ENCODE results near the gene UBE2C.
A peak's percentile ranks its signal among the peaks of the same experiment; 100 is the strongest.
"Not testable (repeated sequence)": the region's sequence is repeated elsewhere in the genome, so short reads cannot be mapped to it uniquely, and the experiment has no call there.

Gene UBE2C

GRCh38 chr20:45798935-45799642 is 13.4 kb upstream of the UBE2C start:
- peak; percentile 53 to 70 for DNase-seq

DNA sequence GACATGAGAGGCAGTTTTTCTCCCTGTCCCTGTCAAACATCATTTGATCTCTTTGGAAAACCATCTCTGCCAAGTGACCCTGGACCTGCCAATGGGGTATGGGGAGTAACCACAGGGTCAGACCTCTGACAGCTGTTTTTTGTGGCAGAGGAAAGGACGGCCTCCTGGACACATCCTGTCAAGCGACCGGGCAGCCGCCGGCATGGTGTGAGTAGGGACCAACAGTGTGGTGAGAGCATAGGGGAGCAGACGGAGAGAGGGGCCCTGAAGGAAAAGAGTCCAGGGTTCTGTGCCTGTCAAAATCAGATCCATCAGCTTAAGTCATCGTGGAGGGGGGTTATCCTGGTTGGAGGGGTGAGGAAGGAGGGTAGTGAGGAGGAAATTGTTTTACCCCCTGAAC is 10.6 kb upstream of the UBE2C start:
- DNase-seq, result no peak

DNA sequence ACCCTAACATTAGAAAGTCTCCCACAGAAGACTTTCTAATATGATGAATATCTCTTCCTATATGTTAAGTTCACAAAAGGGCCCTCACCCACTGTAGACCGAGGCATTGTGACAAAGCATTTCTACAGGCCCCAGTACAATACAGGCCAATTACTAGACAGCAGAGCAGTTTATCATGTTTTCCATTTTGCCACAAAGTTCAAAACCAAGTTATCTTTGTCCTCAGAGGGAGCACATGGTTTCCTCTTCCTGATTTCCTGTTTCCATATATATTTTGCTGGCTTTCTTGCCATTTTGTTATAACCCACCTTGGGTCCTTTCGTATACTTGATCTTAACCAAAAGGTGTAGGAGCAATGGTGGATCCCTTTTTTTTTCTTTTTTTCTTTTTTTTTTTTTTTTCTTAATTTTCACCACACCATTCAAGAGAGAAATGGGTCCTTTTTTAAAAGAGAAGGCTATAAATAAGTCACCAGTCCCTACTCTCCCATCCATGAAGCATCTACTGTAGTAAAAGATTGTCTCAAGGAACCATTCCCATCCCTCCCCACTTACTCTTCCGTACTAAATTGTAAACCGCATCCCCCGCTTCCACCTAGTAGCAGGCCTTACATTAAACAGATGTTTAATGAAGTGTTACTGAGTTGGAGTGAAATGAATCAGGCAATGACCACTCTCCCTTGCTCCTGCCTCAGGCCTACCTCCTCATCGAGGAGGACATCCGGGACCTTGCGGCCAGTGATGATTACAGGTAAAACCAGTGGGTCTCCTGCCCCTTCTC is 2.1 kb upstream of the UBE2C start:
- DNase-seq, result no peak

DNA sequence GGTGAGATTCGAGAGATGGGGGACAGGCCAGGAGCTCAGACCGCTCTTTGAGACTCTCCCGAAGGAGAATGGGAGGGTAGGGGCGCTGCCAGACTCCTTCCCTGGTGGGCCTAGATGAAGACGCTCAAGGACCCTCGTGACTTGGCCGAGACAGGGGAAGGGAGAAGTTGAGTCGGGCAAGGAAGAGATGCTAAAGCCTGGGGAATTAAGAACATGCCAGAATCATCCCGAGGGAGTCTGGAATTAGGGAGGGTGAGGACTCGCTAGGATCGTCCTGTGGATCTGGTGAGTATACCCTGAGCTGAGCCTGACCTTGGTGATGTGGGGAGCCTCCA is 529 bp downstream of the UBE2C start:
- DNase-seq, result no peak

GRCh38 chr20:45813489-45813888 is 1.0 kb downstream of the UBE2C start:
- DNase-seq, result no peak

- DNase-seq, result no peak
Measured at GRCh38 chr20:45814314-45814713, 1.9 kb downstream of the UBE2C start.

- DNase-seq, result no peak
Measured at GRCh38 chr20:45816951-45817350, 4.5 kb downstream of the UBE2C start.

GRCh38 chr20:45817376-45818194 is 5.1 kb downstream of the UBE2C start:
- DNase-seq, result no peak

- no peak for DNase-seq
Measured at GRCh38 chr20:45818239-45818638, 5.8 kb downstream of the UBE2C start.

- DNase-seq, result no peak
Measured at GRCh38 chr20:45819466-45819865, 7.0 kb downstream of the UBE2C start.

DNA sequence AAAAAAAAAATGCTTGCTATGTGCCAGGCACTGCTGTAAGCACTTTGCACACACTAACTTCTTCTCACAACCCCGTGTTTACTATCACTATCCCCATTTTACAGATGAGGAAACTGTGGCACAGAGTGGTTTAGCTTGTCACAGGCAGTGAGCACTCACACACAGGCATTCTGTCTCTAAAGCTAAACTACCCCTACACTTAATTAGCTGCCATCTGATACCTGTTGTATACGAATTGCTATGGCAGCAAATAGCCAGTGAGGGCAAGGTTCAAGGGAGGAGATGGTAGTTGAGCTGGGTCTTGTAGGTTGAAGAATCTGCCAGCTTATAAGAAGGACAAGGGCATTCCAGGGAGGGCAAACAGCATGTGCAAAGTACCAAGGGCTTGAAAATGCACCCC is 9.5 kb downstream of the UBE2C start:
- DNase-seq, result no peak

DNA sequence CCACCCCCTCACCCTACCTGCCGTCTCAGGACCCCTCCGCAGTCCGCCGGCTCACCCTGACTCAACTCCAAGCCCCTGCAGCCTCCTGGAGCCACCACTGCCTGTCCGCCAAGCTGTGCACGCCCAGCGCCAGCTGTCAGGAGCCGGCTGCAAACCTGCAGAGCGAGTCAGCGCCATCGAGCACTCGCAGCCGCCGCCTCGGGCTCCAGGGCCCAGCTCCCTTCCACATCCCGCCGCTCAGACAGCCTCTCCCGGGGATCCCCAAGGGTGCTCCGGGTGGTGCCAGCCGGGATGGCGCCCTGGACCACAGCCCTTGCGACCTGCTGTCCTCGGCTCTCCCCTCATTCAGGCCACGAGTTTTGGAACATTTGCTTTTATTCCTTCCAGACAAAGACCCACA is 10.4 kb downstream of the UBE2C start:
- no peak for DNase-seq

DNA sequence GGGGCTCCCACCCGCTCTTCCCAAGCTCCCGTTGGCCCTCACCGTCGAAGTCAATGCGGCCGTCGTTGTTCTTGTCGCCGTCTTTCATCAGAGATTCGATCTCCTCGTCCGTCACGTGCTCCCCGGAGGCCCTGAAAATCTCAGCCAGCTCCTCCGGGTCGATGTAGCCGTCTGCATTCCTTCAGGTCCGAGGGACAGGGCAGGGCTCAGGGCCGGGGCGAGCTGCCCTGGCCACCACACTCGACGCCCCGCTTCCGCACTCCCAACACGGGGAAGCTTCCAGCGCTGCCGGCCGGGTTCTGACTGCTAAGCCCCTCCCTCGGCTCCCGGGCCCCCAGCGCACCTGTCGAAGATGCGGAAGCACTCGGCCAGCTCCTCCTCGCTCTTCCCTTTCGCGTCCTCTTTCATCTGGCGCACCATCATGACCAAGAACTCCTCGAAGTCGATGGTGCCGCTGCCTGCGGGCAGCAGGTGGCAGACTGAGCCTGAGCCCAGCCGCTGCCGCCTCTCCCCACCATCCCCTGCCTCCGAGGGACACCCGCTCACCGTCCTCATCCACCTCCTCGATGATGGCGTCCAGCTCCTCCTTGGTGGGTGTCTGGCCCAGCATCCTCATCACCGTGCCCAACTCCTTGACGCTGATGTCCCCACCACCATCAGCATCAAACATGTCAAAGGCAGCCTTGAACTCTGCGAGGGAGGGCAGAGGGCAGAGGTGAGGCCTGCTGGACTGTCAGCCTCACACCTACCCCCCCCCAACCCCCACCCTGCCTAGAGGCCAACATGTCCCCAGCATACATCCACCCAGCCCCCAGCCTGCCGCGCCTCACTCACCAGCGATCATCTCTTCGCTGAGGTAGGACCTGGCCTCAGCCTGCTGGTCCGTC is 11.7 kb downstream of the UBE2C start:
- peak; percentile 46 to 52 for DNase-seq

- DNase-seq, result no peak
Measured at GRCh38 chr20:45826381-45827019, 14.1 kb downstream of the UBE2C start.

DNA sequence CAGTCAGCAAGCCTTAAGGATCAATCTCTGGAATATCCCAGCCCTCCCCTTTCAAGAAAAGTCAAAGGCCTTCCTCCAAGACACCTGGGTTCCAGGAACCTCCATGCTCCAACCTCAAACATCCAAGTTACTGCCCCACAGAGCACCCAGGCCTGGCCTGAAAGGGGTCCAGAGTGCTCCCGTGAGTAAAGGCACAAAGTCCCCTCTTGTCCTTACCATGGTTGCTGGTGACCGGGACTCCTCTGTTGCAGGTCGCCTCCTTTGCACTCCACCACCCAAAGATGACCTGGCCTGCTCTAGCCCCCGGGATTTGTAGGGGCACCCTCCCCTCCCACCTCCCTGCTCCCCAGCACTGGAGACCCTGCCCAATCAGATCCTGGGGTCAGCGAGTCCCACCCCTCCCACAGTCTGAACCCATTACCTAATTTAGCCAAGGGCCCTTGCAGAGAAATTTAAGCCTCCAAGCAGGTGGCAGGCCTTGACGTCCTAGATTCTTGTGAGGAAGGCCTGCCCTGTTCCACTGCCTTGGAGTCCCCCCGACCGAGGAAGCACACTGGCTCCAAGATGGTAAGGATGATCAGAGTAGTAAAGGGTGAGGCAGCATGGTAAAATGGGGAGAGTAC is 14.7 kb downstream of the UBE2C start, which contains the start of gene TNNC2:
Gene TNNC2 (minus strand): TSS at position 283 of the 623 bp plus-strand sequence. CDS start 64 bp downstream, at position 219.
- no peak for DNase-seq

DNA sequence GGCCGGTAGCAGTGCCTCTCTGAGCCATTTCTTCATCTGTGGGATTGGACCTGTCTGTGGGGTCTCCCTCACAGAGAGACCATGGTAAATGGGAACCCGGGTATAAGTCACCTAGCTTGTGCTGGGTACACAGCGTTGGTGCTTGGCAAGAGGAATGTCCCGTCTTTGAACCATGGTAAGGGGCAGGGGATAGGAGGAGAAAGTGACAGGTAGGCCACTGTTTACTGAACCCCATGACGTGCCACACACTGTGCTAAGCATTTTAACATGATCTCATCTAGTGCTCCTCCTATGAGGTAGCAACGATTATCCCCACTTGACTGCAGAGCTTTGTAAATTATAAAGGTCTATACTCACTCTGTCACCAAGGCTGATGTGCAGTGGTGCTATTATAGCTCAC is 15.3 kb downstream of the UBE2C start:
- DNase-seq, result no peak

GRCh38 chr20:45828589-45828988 is 16.1 kb downstream of the UBE2C start:
- DNase-seq, result no peak

GRCh38 chr20:45829673-45830106 is 17.2 kb downstream of the UBE2C start:
- not testable (repeated sequence) for DNase-seq

DNA sequence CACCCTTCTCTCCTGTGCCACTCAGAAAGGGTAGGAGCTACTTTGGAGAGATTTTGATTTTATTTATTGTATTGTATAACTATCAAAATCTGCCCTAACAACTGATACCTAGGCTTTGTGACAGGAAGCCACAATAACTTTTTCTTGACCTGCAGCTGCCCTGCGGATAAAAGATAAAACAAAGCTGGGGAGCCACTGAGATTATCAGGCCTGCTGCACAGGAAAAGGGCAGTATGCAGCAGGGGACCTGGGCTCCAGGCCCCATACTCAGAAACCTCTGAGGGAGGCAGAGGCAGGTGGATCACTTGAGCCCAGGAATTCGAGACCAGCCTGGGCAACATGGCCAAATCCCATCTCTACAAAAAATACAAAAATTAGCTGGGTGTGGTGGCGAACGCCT is 20.2 kb downstream of the UBE2C start:
- no peak for DNase-seq

DNA sequence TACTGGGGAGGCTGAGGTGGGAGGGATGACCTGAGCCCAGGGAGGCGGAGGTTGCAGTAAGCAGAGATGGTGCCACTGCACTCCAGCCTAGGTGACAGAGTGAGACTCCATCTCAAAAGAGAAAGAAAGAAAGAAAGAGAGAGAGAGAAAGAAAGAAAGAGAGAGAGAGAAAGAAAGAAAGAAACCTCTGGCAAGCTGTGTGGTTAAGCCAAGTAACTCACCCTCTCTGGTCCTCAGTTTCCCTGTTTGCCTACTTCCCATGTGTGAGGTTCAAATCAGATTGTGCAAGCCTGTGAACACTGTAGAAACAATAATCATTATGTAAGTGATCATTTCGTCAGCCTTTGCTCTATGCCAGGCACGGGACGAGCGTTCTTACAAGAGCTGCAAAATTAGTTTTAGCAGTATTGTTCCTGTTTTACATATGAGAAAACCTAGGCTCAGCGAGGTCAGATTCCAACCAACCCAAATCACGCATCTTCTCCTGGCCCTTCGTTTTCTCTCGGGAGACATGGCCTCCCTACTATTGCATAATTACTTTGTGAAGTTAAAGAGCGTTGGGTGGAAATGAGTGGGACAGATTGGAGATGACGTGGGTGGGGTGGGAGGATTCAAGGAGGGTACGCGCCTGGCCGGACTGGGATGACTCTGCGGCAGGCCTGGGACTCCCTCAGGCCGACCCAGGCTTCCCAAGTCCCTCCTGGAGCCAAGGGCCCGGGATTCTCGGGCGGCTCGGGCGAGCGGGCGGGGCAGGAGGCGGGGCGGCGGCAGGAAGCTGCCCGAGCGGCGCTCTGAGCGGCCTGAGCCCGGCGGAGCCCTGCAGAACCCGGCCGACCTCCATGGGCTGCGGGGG is 20.8 kb downstream of the UBE2C start, which contains the start of gene SNX21:
Gene SNX21 (plus strand): TSS at position 770 of the 853 bp plus-strand sequence. CDS start 121 bp downstream, outside the sequence.
- peak in 1 of 2 donors; percentile 9 for DNase-seq

Data from activated CD4-positive, alpha-beta T cell treated with anti-CD3 and anti-CD28 coated beads for 4 hours (primary cell).